Upper lobe of left lung (tissue), 6 donors: ENCODE measurements around the gene S100A13. TPM values are rescaled to one million over a fixed set of nuclear protein-coding genes. Genes with fewer than 3 reads are reported as not detected.
A peak's percentile ranks its signal among the peaks of the same experiment; 100 is the strongest.

ENCODE experiments used
- ATAC-seq, 2 donors: fragments of 200-7000 bp; cut with Tn5 transposase; one replicate each; pipeline ENCODE4 v1.9.1; 2022; ENCODE audit warnings: mild to moderate bottlenecking in 2 of 2, moderate library complexity in 2 of 2; ENCODE audit not compliant: low FRiP score in 2 of 2
- DNase-seq, 2 donors: peaks; one replicate each; pipeline ENCODE4 v3.0.0-alpha.2; 2019 to 2020
- H3K27ac ChIP-seq, 4 donors: fragments of 200-600 bp; sonication (generic); one replicate each; pipeline ENCODE4 v1.5.1; 2016 to 2019
- H3K27me3 ChIP-seq, 4 donors: fragments of 200-600 bp; sonication (generic); one replicate each; pipeline ENCODE4 v1.5.1; 2017 to 2019
- H3K36me3 ChIP-seq, 4 donors: fragments of 200-600 bp; sonication (generic); one replicate each; pipeline ENCODE4 v1.5.1; 2016 to 2019
- H3K4me1 ChIP-seq, 4 donors: fragments of 200-600 bp; sonication (generic); one replicate each; pipeline ENCODE4 v1.5.1; 2018 to 2019
- H3K4me3 ChIP-seq, 4 donors: fragments of 200-600 bp; sonication (generic); one replicate each; pipeline ENCODE4 v1.5.1; 2017 to 2019; ENCODE audit warnings: mild to moderate bottlenecking in 2 of 4, moderate library complexity in 1 of 4
- H3K9me3 ChIP-seq, 4 donors: fragments of 200-600 bp; sonication (generic); one replicate each; pipeline ENCODE4 v1.5.1; 2018 to 2019
- EP300 ChIP-seq, 4 donors: sonication (generic); formaldehyde crosslinking; IDR thresholded peaks; one replicate each; pipeline ENCODE4 v1.5.1; 2017; ENCODE audit warnings: antibody characterized with exemption in 4 of 4, control low read depth in 2 of 4
- POLR2A ChIP-seq, 4 donors: fragments of 450-650 bp; IDR thresholded peaks; one replicate each; pipeline ENCODE4 v1.5.1; 2016 to 2017; ENCODE audit warnings: antibody characterized with exemption in 4 of 4, mild to moderate bottlenecking in 2 of 4
- POLR2AphosphoS5 ChIP-seq, 2 donors: sonication (generic); formaldehyde crosslinking; IDR thresholded peaks; one replicate each; pipeline ENCODE4 v1.5.1; 2017; ENCODE audit warnings: antibody characterized with exemption in 2 of 2
- WGBS, 2 donors: methylation state at CpG; one replicate each; pipeline ENCODE4 v1.1.5; 2017 to 2018; 5-methylcytosine and 5-hydroxymethylcytosine counted together
- total RNA-seq, 6 donors: library from RNA; depleted of rRNA in 4 of 6; stranded (reverse); fragments of >200 nt in 4 of 6; gene quantifications; one replicate each; pipeline versions ENCODE4 v1.1.0 to v1.2.1, GENCODE V29; 2016 to 2021
- TF ChIP-seq, protein P1 (sequence below), 6 experiments: fragments of 450-650 bp in 4 of 6; fragments of 200-600 bp in 2 of 6; sonication (generic) in 2 of 6; IDR thresholded peaks; one replicate each; pipeline ENCODE4 v1.5.1; 2016 to 2019; ENCODE audit warnings: antibody characterized with exemption in 6 of 6
- donor health status: DM: no; HTN: no; CAD: no; lungs with moderate emphysema.
- donor health status: DM: no; HTN: yes; CAD: no; lungs with severe emphysema.

Gene S100A13
- total RNA-seq, 6 donors from 2014 or later: 72.8 to 132 (median 86.3) TPM

DNA sequence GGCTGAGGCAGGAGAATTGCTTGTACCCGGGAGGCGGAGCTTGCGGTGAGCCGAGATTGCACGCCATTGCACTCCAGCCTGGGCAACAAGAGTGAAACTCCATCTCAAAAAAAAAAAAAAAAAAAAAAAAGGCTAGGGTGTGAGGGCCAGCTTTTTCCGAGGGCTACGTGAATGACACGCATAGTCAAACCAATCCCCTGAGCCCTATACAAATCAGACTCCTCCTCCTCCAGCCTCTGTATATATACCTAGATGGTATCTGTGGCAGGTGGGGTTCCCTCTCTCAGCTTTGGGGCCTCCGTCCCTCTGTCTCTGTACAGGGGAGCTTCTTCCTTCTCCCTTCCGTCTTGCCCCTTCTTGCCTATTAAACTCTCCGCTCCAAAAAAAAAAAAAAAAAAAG is 21.1 kb downstream of the S100A13 start:
- H3K4me3 ChIP-seq: no peak overlapping the region
- peaks cover 34 to 44% (median 39%) of the 10 kb centered on the region in 4 donors for H3K4me1 ChIP-seq
- peaks cover 0 to 25% (median 11%) of the 10 kb centered on the region in 4 donors for H3K36me3 ChIP-seq
- no peak overlapping the region for H3K27ac ChIP-seq
- H3K27me3 ChIP-seq: no peaks in the 10 kb centered on the region
- no peak for ATAC-seq
- WGBS, 2 donors: 96 to 97% methylated on average over 11 of the region's 11 CpGs
- H3K9me3 ChIP-seq: no peaks in the 10 kb centered on the region
- TF ChIP-seq, protein P1, sequence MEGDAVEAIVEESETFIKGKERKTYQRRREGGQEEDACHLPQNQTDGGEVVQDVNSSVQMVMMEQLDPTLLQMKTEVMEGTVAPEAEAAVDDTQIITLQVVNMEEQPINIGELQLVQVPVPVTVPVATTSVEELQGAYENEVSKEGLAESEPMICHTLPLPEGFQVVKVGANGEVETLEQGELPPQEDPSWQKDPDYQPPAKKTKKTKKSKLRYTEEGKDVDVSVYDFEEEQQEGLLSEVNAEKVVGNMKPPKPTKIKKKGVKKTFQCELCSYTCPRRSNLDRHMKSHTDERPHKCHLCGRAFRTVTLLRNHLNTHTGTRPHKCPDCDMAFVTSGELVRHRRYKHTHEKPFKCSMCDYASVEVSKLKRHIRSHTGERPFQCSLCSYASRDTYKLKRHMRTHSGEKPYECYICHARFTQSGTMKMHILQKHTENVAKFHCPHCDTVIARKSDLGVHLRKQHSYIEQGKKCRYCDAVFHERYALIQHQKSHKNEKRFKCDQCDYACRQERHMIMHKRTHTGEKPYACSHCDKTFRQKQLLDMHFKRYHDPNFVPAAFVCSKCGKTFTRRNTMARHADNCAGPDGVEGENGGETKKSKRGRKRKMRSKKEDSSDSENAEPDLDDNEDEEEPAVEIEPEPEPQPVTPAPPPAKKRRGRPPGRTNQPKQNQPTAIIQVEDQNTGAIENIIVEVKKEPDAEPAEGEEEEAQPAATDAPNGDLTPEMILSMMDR (IDR thresholded peaks at IDR 0.05): no peak
- TF ChIP-seq EP300 (IDR thresholded peaks at IDR 0.05) (no peak), POLR2A (IDR thresholded peaks at IDR 0.05) (no peak), POLR2AphosphoS5 (IDR thresholded peaks at IDR 0.05) (no peak)
- DNase-seq: no peak

DNA sequence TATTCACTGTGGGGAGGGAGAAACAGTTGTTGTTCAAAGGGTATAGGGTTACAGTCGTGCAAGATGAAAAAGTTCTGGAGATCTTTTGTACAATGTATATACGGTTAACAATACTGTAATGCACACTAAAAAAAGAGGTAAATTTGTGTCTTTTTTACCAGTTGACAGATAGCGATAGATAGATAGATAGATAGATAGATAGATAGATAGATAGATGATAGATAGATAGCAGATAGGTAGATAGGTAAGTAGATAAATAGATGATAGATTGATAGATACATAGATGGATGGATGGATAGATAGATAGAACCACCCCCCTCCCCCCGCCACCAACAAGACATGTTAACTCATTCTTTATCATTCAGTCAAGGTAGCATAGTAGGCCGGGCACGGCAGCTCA is 24.6 kb downstream of the S100A13 start:
- peaks cover 0 to 22% (median 11%) of the 10 kb centered on the region in 4 donors for H3K36me3 ChIP-seq
- no peaks in the 10 kb centered on the region for H3K9me3 ChIP-seq
- TF ChIP-seq EP300 (IDR thresholded peaks at IDR 0.05) (no peak), POLR2A (IDR thresholded peaks at IDR 0.05) (no peak), POLR2AphosphoS5 (IDR thresholded peaks at IDR 0.05) (no peak)
- TF ChIP-seq, protein P1 (IDR thresholded peaks at IDR 0.05): no peak
- ATAC-seq (no peak), DNase-seq (no peak)
- 90 to 95% methylated on average over 6 of the region's 6 CpGs for WGBS, 2 donors
- H3K4me3 ChIP-seq: no peak overlapping the region
- no peak overlapping the region for H3K27ac ChIP-seq
- peaks cover 6 to 17% (median 12%) of the 10 kb centered on the region in 4 donors for H3K4me1 ChIP-seq
- H3K27me3 ChIP-seq: no peaks in the 10 kb centered on the region

DNA sequence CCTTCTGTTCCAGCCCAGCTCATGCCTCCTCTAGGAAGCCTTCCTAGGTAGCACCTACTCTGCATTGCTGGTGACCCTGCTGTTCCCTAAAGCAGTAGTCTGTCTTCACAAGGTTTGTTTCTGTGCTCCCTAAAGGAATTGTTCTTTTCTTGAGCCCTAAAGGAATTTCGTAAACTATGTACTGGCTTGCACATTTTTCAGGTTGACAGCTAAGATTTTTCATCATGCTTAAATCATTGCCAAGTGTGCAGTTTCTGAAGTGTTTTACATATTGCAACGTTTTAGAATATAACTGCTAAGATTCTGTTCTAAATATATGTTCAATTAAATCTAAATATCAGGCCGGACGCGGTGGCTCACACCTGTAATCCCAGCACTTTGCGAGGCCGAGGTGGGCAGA is 27.5 kb downstream of the S100A13 start:
- Histone ChIP-seq H3K4me1 (peaks cover 0 to 8% (median 3%) of the 10 kb centered on the region in 4 donors), H3K27ac (no peak overlapping the region), H3K4me3 (no peak overlapping the region), H3K9me3 (no peaks in the 10 kb centered on the region), H3K36me3 (no peaks in the 10 kb centered on the region), H3K27me3 (no peaks in the 10 kb centered on the region)
- no peak for TF ChIP-seq EP300 (IDR thresholded peaks at IDR 0.05)
- TF ChIP-seq, protein P1 (IDR thresholded peaks at IDR 0.05): no peak
- TF ChIP-seq POLR2A (IDR thresholded peaks at IDR 0.05): no peak
- TF ChIP-seq POLR2AphosphoS5 (IDR thresholded peaks at IDR 0.05): no peak
- ATAC-seq (no peak), DNase-seq (no peak)
- WGBS, 2 donors: 86 to 88% methylated on average over 7 of the region's 7 CpGs

DNA sequence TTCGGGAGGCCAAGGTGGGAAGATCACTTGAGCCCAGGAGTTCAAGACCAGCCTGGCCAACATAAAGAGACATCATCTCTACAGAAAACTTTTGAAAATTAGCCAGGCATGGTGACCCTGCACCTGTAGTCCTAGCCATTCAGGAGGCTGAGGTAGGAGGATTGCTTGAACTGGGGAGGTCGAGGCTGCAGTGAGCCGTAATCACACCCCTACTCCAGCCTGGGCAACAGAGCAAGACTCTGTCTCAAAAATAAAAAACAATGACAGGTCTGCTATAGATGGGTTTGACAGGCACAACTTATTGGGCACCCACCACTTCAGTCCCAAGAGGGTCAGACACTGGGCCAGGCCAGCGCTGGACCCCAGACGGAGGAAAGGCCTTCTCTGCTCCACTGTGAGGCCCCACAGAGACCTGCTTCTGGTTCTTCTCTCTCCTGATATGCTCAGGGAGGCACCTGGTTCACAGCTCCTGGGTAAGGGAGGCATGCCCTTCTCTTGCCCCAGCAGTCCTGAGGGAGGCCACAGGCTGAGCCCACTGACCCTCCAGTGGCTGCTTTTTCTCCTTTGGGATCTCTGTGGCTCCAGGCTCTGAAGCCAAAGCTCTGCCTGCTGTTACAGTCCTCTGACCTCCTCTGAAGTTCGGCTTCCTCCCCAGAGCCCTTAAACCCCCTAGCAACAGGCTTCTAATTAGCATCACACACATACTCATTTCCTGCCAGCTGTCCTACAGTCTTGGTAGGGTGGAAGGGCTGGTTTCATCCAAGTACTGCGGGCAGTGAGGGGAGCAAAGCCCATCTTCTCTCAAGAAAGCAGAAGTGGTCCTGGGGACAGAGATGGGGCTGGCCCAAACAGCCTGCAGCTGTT is 28.8 kb downstream of the S100A13 start:
- WGBS, 2 donors: 72 to 78% methylated on average over 6 to 7 of the region's 7 CpGs
- TF ChIP-seq POLR2A (IDR thresholded peaks at IDR 0.05): no peak
- TF ChIP-seq EP300 (IDR thresholded peaks at IDR 0.05): no peak
- TF ChIP-seq POLR2AphosphoS5 (IDR thresholded peaks at IDR 0.05): no peak
- TF ChIP-seq, protein P1 (IDR thresholded peaks at IDR 0.05): no peak
- Histone ChIP-seq H3K36me3 (no peaks in the 10 kb centered on the region), H3K4me3 (no peak overlapping the region), H3K27ac (peak overlapping the region in 1 of 4 donors; percentile 3), H3K9me3 (no peaks in the 10 kb centered on the region), H3K4me1 (peaks cover 0 to 6% (median 3%) of the 10 kb centered on the region in 4 donors), H3K27me3 (no peaks in the 10 kb centered on the region)
- DNase-seq (no peak), ATAC-seq (peak in 1 of 2 donors; percentile 80)
